Fibroblast of lung (primary cell): ENCODE measurements around the gene SCGN. TPM values are rescaled to one million over a fixed set of nuclear protein-coding genes. Genes with fewer than 3 reads are reported as not detected.

ENCODE experiments used
- DNase-seq, 2 donors: peaks; one replicate each; pipeline versions ENCODE4 v3.0.0 to v3.0.0-alpha.2; 2010; ENCODE audit warnings: low read depth in 2 of 2
- H2AFZ ChIP-seq: 2 replicates; pipeline ENCODE4 v1.5.1; 2012; ENCODE audit warnings: low read length, control low read depth, inconsistent platforms
- H3K27ac ChIP-seq: 2 replicates; pipeline ENCODE4 v1.5.1; 2011; ENCODE audit warnings: low read length, control low read depth; ENCODE audit not compliant: insufficient read depth
- H3K27me3 ChIP-seq: 2 replicates; pipeline ENCODE4 v1.5.1; 2011; ENCODE audit warnings: mild to moderate bottlenecking, low read length; ENCODE audit not compliant: control insufficient read depth, insufficient read depth
- H3K36me3 ChIP-seq: 2 replicates; pipeline ENCODE4 v1.5.1; 2011; ENCODE audit warnings: low read length; ENCODE audit not compliant: control insufficient read depth, insufficient read depth
- H3K4me1 ChIP-seq: 2 replicates; pipeline ENCODE4 v1.5.1; 2011; ENCODE audit warnings: low read length; ENCODE audit not compliant: control insufficient read depth, insufficient read depth; ENCODE audit errors: extremely low read depth
- H3K4me2 ChIP-seq: 2 replicates; pipeline ENCODE4 v1.5.1; 2011; ENCODE audit warnings: low read length, control low read depth; ENCODE audit not compliant: insufficient read depth; ENCODE audit errors: extremely low read depth
- H3K4me3 ChIP-seq, 4 experiments: fragments of 200-600 bp in 1 of 4; sonication (generic) in 1 of 4; replicated peaks in 1 of 4; 2 replicates each; pipeline ENCODE4 v1.5.1; 2011 to 2016; ENCODE audit warnings: low read length in 4 of 4, low read depth in 3 of 4, mild to moderate bottlenecking in 3 of 4, control low read depth in 2 of 4, inconsistent platforms in 1 of 4, mixed read lengths in 1 of 4; ENCODE audit not compliant: insufficient read depth in 1 of 4; ENCODE audit errors: control extremely low read depth in 1 of 4
- H3K79me2 ChIP-seq: 2 replicates; pipeline ENCODE4 v1.5.1; 2012; ENCODE audit warnings: mild to moderate bottlenecking, low read length, inconsistent platforms; ENCODE audit not compliant: control insufficient read depth, insufficient read depth
- H3K9ac ChIP-seq: 2 replicates; pipeline ENCODE4 v1.5.1; 2011; ENCODE audit warnings: mild to moderate bottlenecking, low read length, control low read depth; ENCODE audit not compliant: insufficient read depth
- H3K9me3 ChIP-seq: 2 replicates; pipeline ENCODE4 v1.5.1; 2012; ENCODE audit warnings: low read depth, low read length; ENCODE audit not compliant: control insufficient read depth, insufficient read depth
- H4K20me1 ChIP-seq: 2 replicates; pipeline ENCODE4 v1.5.1; 2011; ENCODE audit warnings: low read length; ENCODE audit not compliant: control insufficient read depth, insufficient read depth; ENCODE audit errors: extremely low read depth
- CTCF ChIP-seq, 2 donors: IDR thresholded peaks in 1 of 2; conservative IDR thresholded peaks in 1 of 2; 1 replicate in 1 of 2; 2 replicates in 1 of 2; pipeline ENCODE4 v1.5.1; 2011 to 2012; ENCODE audit warnings: low read length in 2 of 2, control low read depth in 1 of 2, inconsistent platforms in 1 of 2, low read depth in 1 of 2, mild to moderate bottlenecking in 1 of 2
- EZH2 ChIP-seq: IDR thresholded peaks from 2 replicates; pipeline ENCODE4 v1.5.1; 2012; ENCODE audit warnings: low read length, control low read depth, mild to moderate bottlenecking; ENCODE audit errors: missing control alignments
- polyA plus RNA-seq, 2 donors: library from polyadenylated mRNA; depleted of rRNA in 1 of 2; stranded (reverse) in 1 of 2; unstranded in 1 of 2; fragments of >200 nt; gene quantifications; 2 replicates each; pipeline ENCODE4 v1.2.1, GENCODE V29; 2011 to 2012; ENCODE audit warnings: missing spikeins in 1 of 2
- total RNA-seq: library from RNA; depleted of rRNA; stranded (reverse); fragments of >200 nt; gene quantifications from 2 replicates; pipeline ENCODE4 v1.2.1, GENCODE V29; 2014

Gene SCGN
- total and polyA plus RNA-seq, 2 donors (not counting 1 experiment from before 2014, with no cell fraction given): not detected

DNA sequence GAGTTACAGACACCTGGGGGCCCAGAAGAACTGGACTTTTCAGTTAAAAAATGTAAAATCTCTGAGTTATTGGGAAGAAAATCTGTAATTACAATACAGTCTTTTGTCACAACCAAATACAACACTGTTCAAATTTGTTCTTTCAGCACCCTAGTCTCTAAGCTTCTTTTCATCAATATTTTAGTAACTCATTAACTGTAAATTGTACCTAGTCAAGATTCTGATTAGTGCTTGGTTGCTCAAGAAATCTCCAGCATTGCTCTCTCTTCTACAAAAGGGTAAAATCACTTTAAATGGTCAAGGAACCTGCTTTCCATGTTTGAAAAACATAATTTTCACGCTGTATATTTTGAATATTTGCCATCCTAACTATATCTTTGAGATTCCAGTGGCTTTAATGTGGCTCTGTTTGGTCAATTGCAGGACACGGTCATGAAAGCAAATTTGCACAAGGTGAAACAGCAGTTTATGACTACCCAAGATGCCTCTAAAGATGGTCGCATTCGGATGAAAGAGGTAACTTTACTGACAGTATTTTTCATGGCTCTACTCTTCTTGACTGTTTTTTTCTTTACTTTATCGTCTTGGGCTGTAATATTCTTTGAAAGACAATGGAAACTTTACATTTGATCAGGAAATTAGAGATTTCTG, 9.2 kb downstream of the SCGN start:
- Histone ChIP-seq H3K9me3 (no peaks in the 10 kb centered on the region), H3K27me3 (no peaks in the 10 kb centered on the region), H2AFZ (no peak overlapping the region), H3K27ac (no peak overlapping the region), H3K36me3 (no peaks in the 10 kb centered on the region), H3K9ac (no peak overlapping the region), H3K4me2 (no peak overlapping the region), H3K4me3 (no peak overlapping the region), H4K20me1 (no peaks in the 10 kb centered on the region), H3K4me1 (no peaks in the 10 kb centered on the region), H3K79me2 (no peaks in the 10 kb centered on the region)
- no peak for DNase-seq
- TF ChIP-seq CTCF (conservative IDR thresholded peaks at IDR 0.05 in 1 of 2, IDR thresholded peaks at IDR 0.05 in 1 of 2; ENCODE audit: low read depth in 1 of 2, low read length in 2 of 2): no peak
- no peak for TF ChIP-seq EZH2

GRCh38 chr6:25665455-25665854, 13.4 kb downstream of the SCGN start:
- H3K9me3 ChIP-seq: no peaks in the 10 kb centered on the region
- no peak overlapping the region for H3K27ac ChIP-seq
- no peak overlapping the region for H2AFZ ChIP-seq
- DNase-seq: no peak
- H3K79me2 ChIP-seq: no peaks in the 10 kb centered on the region
- TF ChIP-seq CTCF (conservative IDR thresholded peaks at IDR 0.05 in 1 of 2, IDR thresholded peaks at IDR 0.05 in 1 of 2; ENCODE audit: low read depth in 1 of 2, low read length in 2 of 2): no peak
- no peak for TF ChIP-seq EZH2
- no peaks in the 10 kb centered on the region for H3K27me3 ChIP-seq
- no peak overlapping the region for H3K4me2 ChIP-seq
- no peaks in the 10 kb centered on the region for H3K36me3 ChIP-seq
- H3K9ac ChIP-seq: no peak overlapping the region
- no peaks in the 10 kb centered on the region for H3K4me1 ChIP-seq
- no peaks in the 10 kb centered on the region for H4K20me1 ChIP-seq
- H3K4me3 ChIP-seq: no peak overlapping the region

GRCh38 chr6:25669413-25669812, 17.4 kb downstream of the SCGN start:
- no peak overlapping the region for H3K9ac ChIP-seq
- H3K4me1 ChIP-seq: no peaks in the 10 kb centered on the region
- H3K79me2 ChIP-seq: no peaks in the 10 kb centered on the region
- H2AFZ ChIP-seq: no peak overlapping the region
- no peak overlapping the region for H3K27ac ChIP-seq
- H3K27me3 ChIP-seq: no peaks in the 10 kb centered on the region
- H3K4me3 ChIP-seq: no peak overlapping the region
- TF ChIP-seq EZH2: no peak
- no peak for TF ChIP-seq CTCF (conservative IDR thresholded peaks at IDR 0.05 in 1 of 2, IDR thresholded peaks at IDR 0.05 in 1 of 2; ENCODE audit: low read depth in 1 of 2, low read length in 2 of 2)
- no peaks in the 10 kb centered on the region for H3K9me3 ChIP-seq
- no peaks in the 10 kb centered on the region for H3K36me3 ChIP-seq
- no peaks in the 10 kb centered on the region for H4K20me1 ChIP-seq
- no peak for DNase-seq
- H3K4me2 ChIP-seq: no peak overlapping the region
